HepG2 (cell line): ENCODE measurements around the gene RNASE8. TPM values are rescaled to one million over a fixed set of nuclear protein-coding genes. Genes with fewer than 3 reads are reported as not detected.

Source experiments
- FOXA3 ChIP-seq: IDR thresholded peaks from 2 replicates; pipeline ENCODE4 v1.6.1; 2016; ENCODE audit warnings: missing genetic modification reagents, missing compliant biosample characterization
- GTF2F1 ChIP-seq: fragments of 150-350 bp; IDR thresholded peaks from 2 replicates; pipeline ENCODE4 v1.6.1; 2014; ENCODE audit warnings: low read length
- HES4 ChIP-seq: sonication (generic); formaldehyde crosslinking; IDR thresholded peaks from 2 replicates; pipeline ENCODE4 v1.9.0; 2021; ENCODE audit warnings: mild to moderate bottlenecking, missing genetic modification reagents, borderline replicate concordance
- HNF4G ChIP-seq, 2 experiments: sonication (generic) in 1 of 2; formaldehyde crosslinking in 1 of 2; IDR thresholded peaks; 2 replicates each; pipeline versions ENCODE4 v1.4.0 to v1.6.1; 2011 to 2020; ENCODE audit warnings: borderline replicate concordance in 2 of 2, low read depth in 2 of 2, mild to moderate bottlenecking in 2 of 2, low read length in 1 of 2, missing genetic modification reagents in 1 of 2, moderate library complexity in 1 of 2
- MAFG ChIP-seq: sonication (generic); formaldehyde crosslinking; IDR thresholded peaks from 2 replicates; pipeline ENCODE4 v1.5.1; 2020; ENCODE audit warnings: mild to moderate bottlenecking, missing genetic modification reagents
- NFATC3 ChIP-seq: sonication (generic); formaldehyde crosslinking; IDR thresholded peaks from 2 replicates; pipeline ENCODE4 v1.5.1; 2020; ENCODE audit warnings: mild to moderate bottlenecking, missing genetic modification reagents
- PLRG1 ChIP-seq: fragments of 450-650 bp; conservative IDR thresholded peaks from 2 replicates; pipeline ENCODE4 v1.6.1; 2016
- POLR2AphosphoS5 ChIP-seq: IDR thresholded peaks from 2 replicates; pipeline ENCODE4 v1.6.1; 2012; ENCODE audit warnings: low read depth, low read length
- SMAD1 ChIP-seq: sonication (generic); formaldehyde crosslinking; IDR thresholded peaks from 2 replicates; pipeline ENCODE4 v1.4.0; 2020; ENCODE audit warnings: missing genetic modification reagents, low read depth, mild to moderate bottlenecking, borderline replicate concordance
- TBP ChIP-seq: sonication (generic); formaldehyde crosslinking; IDR thresholded peaks from 2 replicates; pipeline ENCODE4 v1.5.0; 2020; ENCODE audit warnings: missing genetic modification reagents
- TOPORS ChIP-seq: sonication (generic); formaldehyde crosslinking; IDR thresholded peaks from 2 replicates; pipeline ENCODE4 v1.8.0; 2023; ENCODE audit warnings: mild to moderate bottlenecking, missing genetic modification reagents
- ZBTB38 ChIP-seq: sonication (generic); formaldehyde crosslinking; IDR thresholded peaks from 2 replicates; pipeline ENCODE4 v1.5.1; 2020; ENCODE audit warnings: mild to moderate bottlenecking, missing genetic modification reagents
- ZNF577 ChIP-seq: sonication (generic); formaldehyde crosslinking; IDR thresholded peaks from 2 replicates; pipeline ENCODE4 v1.4.0; 2020; ENCODE audit warnings: mild to moderate bottlenecking, low read depth, missing genetic modification reagents, borderline replicate concordance
- polyA plus RNA-seq, 8 experiments: library from polyadenylated mRNA; depleted of rRNA in 3 of 8; stranded (reverse) in 7 of 8; unstranded in 1 of 8; fragments of >200 nt; fragmentation: Illumina TruSeq in 4 of 8; extraction: Trizol in 4 of 8; gene quantifications; 2 replicates each; pipeline versions ENCODE4 v1.2.1 to v1.2.3, GENCODE V29; 2011 to 2016; ENCODE audit warnings: low read depth in 4 of 8, missing spikeins in 1 of 8, mixed read lengths in 1 of 8; ENCODE audit not compliant: insufficient read depth in 1 of 8
- total RNA-seq, 5 experiments: library from RNA; depleted of rRNA; stranded (reverse); fragments of >200 nt; fragmentation: Illumina TruSeq; extraction: Trizol; gene quantifications; 2 replicates each; pipeline ENCODE4 v1.2.3, GENCODE V29; 2016; ENCODE audit warnings: low read depth in 1 of 5
- TF ChIP-seq, protein P1 (sequence below): sonication (generic); formaldehyde crosslinking; IDR thresholded peaks from 2 replicates; pipeline ENCODE4 v1.4.0; 2020; ENCODE audit warnings: missing genetic modification reagents
- TF ChIP-seq, protein P2 (sequence below): sonication (generic); formaldehyde crosslinking; IDR thresholded peaks from 2 replicates; pipeline ENCODE4 v1.4.0; 2020; ENCODE audit warnings: missing genetic modification reagents
- TF ChIP-seq, protein P3 (sequence below): sonication (generic); formaldehyde crosslinking; IDR thresholded peaks from 2 replicates; pipeline ENCODE4 v1.5.1; 2020; ENCODE audit warnings: missing genetic modification reagents, mild to moderate bottlenecking, borderline replicate concordance
- TF ChIP-seq, protein P4 (sequence below): sonication (generic); formaldehyde crosslinking; IDR thresholded peaks from 2 replicates; pipeline ENCODE4 v1.4.0; 2020; ENCODE audit warnings: mild to moderate bottlenecking, missing genetic modification reagents, borderline replicate concordance

Gene RNASE8
- total and polyA plus RNA-seq, 2 of the 13 experiments (the other 11 are each of a cell fraction or from before 2014, with no cell fraction given) = not detected

DNA sequence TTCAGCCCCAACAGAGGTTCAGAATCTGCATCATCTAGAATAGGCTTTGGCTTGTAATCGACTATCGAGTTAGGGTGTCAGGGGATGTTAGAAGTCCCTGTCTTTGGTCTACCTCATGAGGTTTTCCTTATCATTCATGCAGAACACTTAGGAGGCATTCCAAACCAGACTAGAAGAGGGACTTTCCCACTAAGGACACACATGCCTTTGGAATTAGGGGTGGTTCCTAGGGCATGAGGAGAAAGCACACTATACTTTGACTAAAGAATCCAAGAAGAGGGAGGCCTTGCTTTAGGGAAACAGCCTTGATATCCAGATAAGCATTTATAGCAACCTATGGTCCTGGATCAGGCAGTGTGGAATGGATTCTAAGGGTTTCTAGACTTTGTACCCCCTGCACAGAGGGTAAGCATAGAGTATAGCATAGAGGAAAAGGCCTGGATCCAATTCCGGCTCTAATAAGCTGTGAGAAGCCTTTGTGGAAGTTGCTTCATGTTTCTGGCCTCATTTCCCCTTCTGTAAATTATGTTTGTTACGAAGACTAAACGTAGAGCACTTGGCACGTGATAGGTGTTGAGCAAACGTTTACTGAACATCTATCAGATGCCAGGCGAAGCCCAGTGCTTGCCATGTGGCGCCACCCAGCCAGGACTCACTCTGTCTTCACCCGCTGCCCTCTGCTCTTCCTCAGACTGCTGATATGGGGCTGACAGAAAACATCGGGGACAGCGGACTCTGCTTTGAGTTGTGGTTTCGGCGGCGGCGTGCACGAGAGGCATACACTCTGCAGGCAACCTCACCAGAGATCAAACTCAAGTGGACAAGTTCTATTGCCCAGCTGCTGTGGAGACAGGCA, 27.6 kb downstream of the RNASE8 start (continued):
- TF ChIP-seq, protein P1, sequence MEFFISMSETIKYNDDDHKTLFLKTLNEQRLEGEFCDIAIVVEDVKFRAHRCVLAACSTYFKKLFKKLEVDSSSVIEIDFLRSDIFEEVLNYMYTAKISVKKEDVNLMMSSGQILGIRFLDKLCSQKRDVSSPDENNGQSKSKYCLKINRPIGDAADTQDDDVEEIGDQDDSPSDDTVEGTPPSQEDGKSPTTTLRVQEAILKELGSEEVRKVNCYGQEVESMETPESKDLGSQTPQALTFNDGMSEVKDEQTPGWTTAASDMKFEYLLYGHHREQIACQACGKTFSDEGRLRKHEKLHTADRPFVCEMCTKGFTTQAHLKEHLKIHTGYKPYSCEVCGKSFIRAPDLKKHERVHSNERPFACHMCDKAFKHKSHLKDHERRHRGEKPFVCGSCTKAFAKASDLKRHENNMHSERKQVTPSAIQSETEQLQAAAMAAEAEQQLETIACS (CRISPR knock-in tag) = no peak
- no peak for TF ChIP-seq PLRG1
- peak; percentile 54; the same call in 1 of the 2 replicates for TF ChIP-seq HNF4G (IDR thresholded peaks at IDR 0.05; ENCODE audit: borderline replicate concordance, low read depth, low read length)
- TF ChIP-seq HNF4G (CRISPR knock-in tag; IDR thresholded peaks at IDR 0.05; ENCODE audit: borderline replicate concordance, low read depth) = no peak
- no peak for TF ChIP-seq NFATC3 (CRISPR knock-in tag)
- no peak for TF ChIP-seq TOPORS (CRISPR knock-in tag)
- no peak for TF ChIP-seq TBP (CRISPR knock-in tag)
- no peak for TF ChIP-seq POLR2AphosphoS5
- TF ChIP-seq, protein P2, sequence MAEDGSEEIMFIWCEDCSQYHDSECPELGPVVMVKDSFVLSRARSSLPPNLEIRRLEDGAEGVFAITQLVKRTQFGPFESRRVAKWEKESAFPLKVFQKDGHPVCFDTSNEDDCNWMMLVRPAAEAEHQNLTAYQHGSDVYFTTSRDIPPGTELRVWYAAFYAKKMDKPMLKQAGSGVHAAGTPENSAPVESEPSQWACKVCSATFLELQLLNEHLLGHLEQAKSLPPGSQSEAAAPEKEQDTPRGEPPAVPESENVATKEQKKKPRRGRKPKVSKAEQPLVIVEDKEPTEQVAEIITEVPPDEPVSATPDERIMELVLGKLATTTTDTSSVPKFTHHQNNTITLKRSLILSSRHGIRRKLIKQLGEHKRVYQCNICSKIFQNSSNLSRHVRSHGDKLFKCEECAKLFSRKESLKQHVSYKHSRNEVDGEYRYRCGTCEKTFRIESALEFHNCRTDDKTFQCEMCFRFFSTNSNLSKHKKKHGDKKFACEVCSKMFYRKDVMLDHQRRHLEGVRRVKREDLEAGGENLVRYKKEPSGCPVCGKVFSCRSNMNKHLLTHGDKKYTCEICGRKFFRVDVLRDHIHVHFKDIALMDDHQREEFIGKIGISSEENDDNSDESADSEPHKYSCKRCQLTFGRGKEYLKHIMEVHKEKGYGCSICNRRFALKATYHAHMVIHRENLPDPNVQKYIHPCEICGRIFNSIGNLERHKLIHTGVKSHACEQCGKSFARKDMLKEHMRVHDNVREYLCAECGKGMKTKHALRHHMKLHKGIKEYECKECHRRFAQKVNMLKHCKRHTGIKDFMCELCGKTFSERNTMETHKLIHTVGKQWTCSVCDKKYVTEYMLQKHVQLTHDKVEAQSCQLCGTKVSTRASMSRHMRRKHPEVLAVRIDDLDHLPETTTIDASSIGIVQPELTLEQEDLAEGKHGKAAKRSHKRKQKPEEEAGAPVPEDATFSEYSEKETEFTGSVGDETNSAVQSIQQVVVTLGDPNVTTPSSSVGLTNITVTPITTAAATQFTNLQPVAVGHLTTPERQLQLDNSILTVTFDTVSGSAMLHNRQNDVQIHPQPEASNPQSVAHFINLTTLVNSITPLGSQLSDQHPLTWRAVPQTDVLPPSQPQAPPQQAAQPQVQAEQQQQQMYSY = peak; percentile 94
- TF ChIP-seq MAFG (CRISPR knock-in tag) = no peak
- TF ChIP-seq, protein P3, sequence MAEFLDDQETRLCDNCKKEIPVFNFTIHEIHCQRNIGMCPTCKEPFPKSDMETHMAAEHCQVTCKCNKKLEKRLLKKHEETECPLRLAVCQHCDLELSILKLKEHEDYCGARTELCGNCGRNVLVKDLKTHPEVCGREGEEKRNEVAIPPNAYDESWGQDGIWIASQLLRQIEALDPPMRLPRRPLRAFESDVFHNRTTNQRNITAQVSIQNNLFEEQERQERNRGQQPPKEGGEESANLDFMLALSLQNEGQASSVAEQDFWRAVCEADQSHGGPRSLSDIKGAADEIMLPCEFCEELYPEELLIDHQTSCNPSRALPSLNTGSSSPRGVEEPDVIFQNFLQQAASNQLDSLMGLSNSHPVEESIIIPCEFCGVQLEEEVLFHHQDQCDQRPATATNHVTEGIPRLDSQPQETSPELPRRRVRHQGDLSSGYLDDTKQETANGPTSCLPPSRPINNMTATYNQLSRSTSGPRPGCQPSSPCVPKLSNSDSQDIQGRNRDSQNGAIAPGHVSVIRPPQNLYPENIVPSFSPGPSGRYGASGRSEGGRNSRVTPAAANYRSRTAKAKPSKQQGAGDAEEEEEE (CRISPR knock-in tag) = no peak
- TF ChIP-seq SMAD1 (CRISPR knock-in tag) = no peak
- TF ChIP-seq HES4 (CRISPR knock-in tag) = no peak
- no peak for TF ChIP-seq FOXA3 (CRISPR knock-in tag)
- no peak for TF ChIP-seq GTF2F1
- TF ChIP-seq, protein P4, sequence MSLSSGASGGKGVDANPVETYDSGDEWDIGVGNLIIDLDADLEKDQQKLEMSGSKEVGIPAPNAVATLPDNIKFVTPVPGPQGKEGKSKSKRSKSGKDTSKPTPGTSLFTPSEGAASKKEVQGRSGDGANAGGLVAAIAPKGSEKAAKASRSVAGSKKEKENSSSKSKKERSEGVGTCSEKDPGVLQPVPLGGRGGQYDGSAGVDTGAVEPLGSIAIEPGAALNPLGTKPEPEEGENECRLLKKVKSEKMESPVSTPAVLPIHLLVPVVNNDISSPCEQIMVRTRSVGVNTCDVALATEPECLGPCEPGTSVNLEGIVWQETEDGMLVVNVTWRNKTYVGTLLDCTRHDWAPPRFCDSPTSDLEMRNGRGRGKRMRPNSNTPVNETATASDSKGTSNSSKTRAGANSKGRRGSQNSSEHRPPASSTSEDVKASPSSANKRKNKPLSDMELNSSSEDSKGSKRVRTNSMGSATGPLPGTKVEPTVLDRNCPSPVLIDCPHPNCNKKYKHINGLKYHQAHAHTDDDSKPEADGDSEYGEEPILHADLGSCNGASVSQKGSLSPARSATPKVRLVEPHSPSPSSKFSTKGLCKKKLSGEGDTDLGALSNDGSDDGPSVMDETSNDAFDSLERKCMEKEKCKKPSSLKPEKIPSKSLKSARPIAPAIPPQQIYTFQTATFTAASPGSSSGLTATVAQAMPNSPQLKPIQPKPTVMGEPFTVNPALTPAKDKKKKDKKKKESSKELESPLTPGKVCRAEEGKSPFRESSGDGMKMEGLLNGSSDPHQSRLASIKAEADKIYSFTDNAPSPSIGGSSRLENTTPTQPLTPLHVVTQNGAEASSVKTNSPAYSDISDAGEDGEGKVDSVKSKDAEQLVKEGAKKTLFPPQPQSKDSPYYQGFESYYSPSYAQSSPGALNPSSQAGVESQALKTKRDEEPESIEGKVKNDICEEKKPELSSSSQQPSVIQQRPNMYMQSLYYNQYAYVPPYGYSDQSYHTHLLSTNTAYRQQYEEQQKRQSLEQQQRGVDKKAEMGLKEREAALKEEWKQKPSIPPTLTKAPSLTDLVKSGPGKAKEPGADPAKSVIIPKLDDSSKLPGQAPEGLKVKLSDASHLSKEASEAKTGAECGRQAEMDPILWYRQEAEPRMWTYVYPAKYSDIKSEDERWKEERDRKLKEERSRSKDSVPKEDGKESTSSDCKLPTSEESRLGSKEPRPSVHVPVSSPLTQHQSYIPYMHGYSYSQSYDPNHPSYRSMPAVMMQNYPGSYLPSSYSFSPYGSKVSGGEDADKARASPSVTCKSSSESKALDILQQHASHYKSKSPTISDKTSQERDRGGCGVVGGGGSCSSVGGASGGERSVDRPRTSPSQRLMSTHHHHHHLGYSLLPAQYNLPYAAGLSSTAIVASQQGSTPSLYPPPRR (CRISPR knock-in tag) = no peak
- TF ChIP-seq ZBTB38 (CRISPR knock-in tag) = peak; percentile 47; the same call in 1 of the 2 replicates
- TF ChIP-seq ZNF577 (CRISPR knock-in tag) = no peak
